Esophagus squamous epithelium (tissue), 5 donors: Measurements from ENCODE around the gene PRSS2. TPM values are rescaled to one million over a fixed set of nuclear protein-coding genes. Genes with fewer than 3 reads are reported as not detected.

ENCODE experiments used
- DNase-seq: peaks from one replicate; lab custom pipeline; 2025; lab: John Stamatoyannopoulos, UW
- H3K27ac ChIP-seq, 4 donors: fragments of 200-600 bp; sonication (generic); one replicate each; pipeline ENCODE4 v1.5.1; 2016 to 2019; ENCODE audit warnings: mild to moderate bottlenecking in 1 of 4
- H3K27me3 ChIP-seq, 4 donors: fragments of 200-600 bp; sonication (generic); 1 replicate in 3 of 4; 2 replicates in 1 of 4; pipeline versions ENCODE4 v1.5.1 to v1.6.0; 2017 to 2021; ENCODE audit warnings: antibody characterized with exemption in 1 of 4
- H3K36me3 ChIP-seq, 3 donors: fragments of 200-600 bp; sonication (generic); one replicate each; pipeline ENCODE4 v1.5.1; 2016 to 2019
- H3K4me1 ChIP-seq, 3 donors: fragments of 200-600 bp; sonication (generic); one replicate each; pipeline ENCODE4 v1.5.1; 2017 to 2019
- H3K4me3 ChIP-seq, 4 donors: fragments of 200-600 bp; sonication (generic); 1 replicate in 3 of 4; 2 replicates in 1 of 4; pipeline ENCODE4 v1.5.1; 2016 to 2019; ENCODE audit warnings: mild to moderate bottlenecking in 2 of 4, moderate library complexity in 1 of 4
- H3K9me3 ChIP-seq, 3 donors: fragments of 200-600 bp; sonication (generic); one replicate each; pipeline ENCODE4 v1.5.1; 2016 to 2019
- CTCF ChIP-seq, 6 experiments: fragments of 450-650 bp in 4 of 6; fragments of 200-600 bp in 2 of 6; sonication (generic) in 2 of 6; IDR thresholded peaks; one replicate each; pipeline ENCODE4 v1.5.1; 2016 to 2019; ENCODE audit warnings: antibody characterized with exemption in 6 of 6, mild to moderate bottlenecking in 4 of 6, moderate library complexity in 4 of 6
- POLR2A ChIP-seq, 4 donors: fragments of 450-650 bp; IDR thresholded peaks; one replicate each; pipeline ENCODE4 v1.6.1; 2017; ENCODE audit warnings: antibody characterized with exemption in 4 of 4, mild to moderate bottlenecking in 4 of 4, moderate library complexity in 3 of 4
- WGBS, 2 donors: methylation state at CpG; one replicate each; pipeline ENCODE4 v1.1.5; 2018; 5-methylcytosine and 5-hydroxymethylcytosine counted together
- intact Hi-C: fragments of 100-400 bp; cut with DNase I; formaldehyde crosslinking; loops from one replicate; pipeline ENCODE4 v1.15.0; 2022
- total RNA-seq, 4 donors: library from RNA; depleted of rRNA; stranded (reverse); fragments of >200 nt; gene quantifications; one replicate each; pipeline ENCODE4 v1.1.0, GENCODE V29; 2016
- donor health status: DM: yes; HTN: yes; CAD: no.

PRSS2 gene
- total RNA-seq, 4 donors from 2014 or later, result not detected

GRCh38 chr7:142777318-142777717 is 6.5 kb downstream of the PRSS2 start:
- Histone ChIP-seq H3K4me1 (no peaks in the 10 kb centered on the region), H3K27ac (no peak overlapping the region), H3K9me3 (no peaks in the 10 kb centered on the region), H3K36me3 (no peaks in the 10 kb centered on the region), H3K4me3 (no peak overlapping the region), H3K27me3 (peaks cover 0 to under 1% (median 0%) of the 10 kb centered on the region in 4 donors)
- no peak for DNase-seq
- intact Hi-C loops, result no loop called here
- TF ChIP-seq POLR2A (IDR thresholded peaks at IDR 0.05) (no peak), CTCF (IDR thresholded peaks at IDR 0.05) (no peak)
- WGBS, 2 donors, result 81 to 82% methylated on average over 2 of the region's 2 CpGs

DNA sequence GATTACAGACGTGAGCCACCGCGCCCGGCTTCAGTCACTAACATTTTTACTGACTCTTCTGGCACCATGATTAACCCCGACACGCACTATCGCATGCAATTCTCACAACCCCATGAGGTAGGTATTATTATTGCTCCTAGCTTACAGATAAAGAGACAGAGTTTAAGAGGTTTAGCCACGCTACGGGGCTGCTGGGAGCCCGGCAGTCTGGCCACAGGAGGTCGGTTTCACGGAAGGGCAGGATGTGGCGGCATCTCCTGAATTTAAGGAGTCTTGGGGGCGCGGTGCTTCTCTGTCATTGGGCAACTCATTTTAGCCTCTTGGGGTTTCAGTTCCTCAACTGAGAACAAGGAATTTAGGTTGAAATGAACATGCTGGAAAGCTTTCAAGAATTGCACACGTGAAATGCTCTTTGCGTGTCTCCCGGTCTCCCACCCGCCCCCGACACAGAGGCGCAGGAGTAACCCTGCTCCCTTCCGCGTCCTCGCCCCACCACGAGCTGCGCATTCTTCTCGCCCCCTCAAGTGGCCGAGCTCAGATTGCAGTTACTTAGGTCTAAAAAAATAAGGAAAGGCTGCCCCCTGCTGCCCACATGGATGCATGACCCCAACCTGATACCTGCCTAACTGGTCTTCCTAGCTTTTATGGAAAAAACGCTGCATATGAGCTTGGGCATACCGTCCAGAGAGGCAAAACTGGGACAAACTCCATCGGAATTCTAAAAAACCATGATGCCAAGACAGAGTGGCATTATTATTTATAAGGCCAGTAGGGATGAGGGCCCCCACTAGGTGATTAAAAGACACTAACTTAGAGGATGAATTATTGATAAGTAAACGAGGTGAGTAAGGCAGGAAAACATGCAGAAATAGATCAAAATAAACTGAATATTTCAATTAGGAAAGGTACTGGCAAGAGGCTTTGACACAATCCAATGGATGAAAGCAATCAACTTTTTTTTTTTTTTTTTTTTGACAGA is 12.4 kb downstream of the PRSS2 start:
- no peaks in the 10 kb centered on the region for H3K9me3 ChIP-seq
- H3K36me3 ChIP-seq, result no peaks in the 10 kb centered on the region
- H3K27ac ChIP-seq, result no peak overlapping the region
- DNase-seq, result peak; percentile 38
- H3K27me3 ChIP-seq, result peaks cover 0 to 15% (median 0%) of the 10 kb centered on the region in 4 donors
- intact Hi-C loops, result no loop called here
- peak overlapping the region in 3 of 4 donors; percentile 25 to 56 (median 36) for H3K4me3 ChIP-seq
- 4 to 12% methylated on average over 20 to 25 of the region's 32 CpGs for WGBS, 2 donors
- TF ChIP-seq CTCF (IDR thresholded peaks at IDR 0.05) (peak; percentile 84 to 97 (median 95)), POLR2A (IDR thresholded peaks at IDR 0.05) (no peak)
- peaks cover 0 to 9% (median 2%) of the 10 kb centered on the region in 3 donors for H3K4me1 ChIP-seq

DNA sequence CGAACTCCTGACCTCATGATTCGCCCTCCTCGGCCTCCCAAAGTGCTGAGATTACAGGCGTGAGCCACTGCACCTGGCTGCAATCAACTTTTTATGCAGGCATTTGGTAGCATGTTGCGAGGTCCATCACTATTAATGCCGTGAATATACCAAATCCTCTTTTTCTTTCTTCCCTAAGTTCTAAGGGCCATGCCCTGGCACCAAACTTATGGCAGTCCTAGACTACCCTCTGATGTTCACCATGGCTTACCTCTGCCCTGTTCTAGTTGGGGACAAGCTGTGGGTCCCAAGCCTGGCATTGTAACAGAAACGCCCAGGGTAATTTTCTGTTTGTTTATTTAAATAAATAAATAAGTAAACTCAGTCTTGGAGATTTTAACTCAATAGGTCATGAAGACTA is 13.3 kb downstream of the PRSS2 start:
- no peaks in the 10 kb centered on the region for H3K9me3 ChIP-seq
- DNase-seq, result no peak
- no peak overlapping the region for H3K27ac ChIP-seq
- 85 to 87% methylated on average over 6 to 7 of the region's 7 CpGs for WGBS, 2 donors
- H3K4me3 ChIP-seq, result no peak overlapping the region
- peaks cover 0 to 9% (median 2%) of the 10 kb centered on the region in 3 donors for H3K4me1 ChIP-seq
- intact Hi-C loops, result no loop called here
- H3K36me3 ChIP-seq, result no peaks in the 10 kb centered on the region
- peaks cover 0 to 15% (median 0%) of the 10 kb centered on the region in 4 donors for H3K27me3 ChIP-seq
- TF ChIP-seq POLR2A (IDR thresholded peaks at IDR 0.05) (no peak), CTCF (IDR thresholded peaks at IDR 0.05) (no peak)

GRCh38 chr7:142784716-142785115 is 13.9 kb downstream of the PRSS2 start:
- WGBS, 2 donors, result 62 to 73% methylated on average over 8 of the region's 8 CpGs
- Histone ChIP-seq H3K36me3 (no peaks in the 10 kb centered on the region), H3K27ac (no peak overlapping the region), H3K9me3 (no peaks in the 10 kb centered on the region), H3K4me1 (peaks cover 0 to 9% (median 2%) of the 10 kb centered on the region in 3 donors), H3K27me3 (peaks cover 0 to 19% (median 0%) of the 10 kb centered on the region in 4 donors), H3K4me3 (no peak overlapping the region)
- intact Hi-C loops, result no loop called here
- TF ChIP-seq CTCF (IDR thresholded peaks at IDR 0.05) (no peak), POLR2A (IDR thresholded peaks at IDR 0.05) (no peak)
- no peak for DNase-seq

DNA sequence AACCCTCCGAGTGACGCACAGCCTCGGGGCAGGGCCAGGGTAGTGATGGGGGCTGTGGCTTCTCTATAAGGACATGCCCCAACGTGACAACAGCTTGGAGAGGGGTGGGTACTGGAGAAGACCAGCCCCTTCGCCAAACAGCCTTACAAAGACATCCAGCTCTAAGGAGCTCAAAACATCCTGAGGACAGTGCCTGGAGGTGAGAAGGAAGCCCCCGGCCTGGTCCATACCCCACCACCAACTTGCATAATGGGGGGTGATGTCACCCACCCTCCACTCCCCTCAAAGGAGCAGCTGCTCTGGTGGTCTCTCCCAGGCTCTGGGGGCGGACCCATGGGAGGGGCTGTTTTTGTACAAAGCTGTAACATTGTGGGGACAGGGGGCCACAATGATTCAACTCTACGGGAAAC is 15.1 kb downstream of the PRSS2 start:
- Histone ChIP-seq H3K27me3 (peaks cover 0 to 23% (median 0%) of the 10 kb centered on the region in 4 donors), H3K36me3 (no peaks in the 10 kb centered on the region), H3K9me3 (no peaks in the 10 kb centered on the region), H3K4me3 (no peak overlapping the region), H3K27ac (no peak overlapping the region), H3K4me1 (peaks cover 0 to 9% (median 2%) of the 10 kb centered on the region in 3 donors)
- intact Hi-C loops, result no loop called here
- 63 to 87% methylated on average over 5 to 6 of the region's 8 CpGs for WGBS, 2 donors
- DNase-seq, result no peak
- TF ChIP-seq POLR2A (IDR thresholded peaks at IDR 0.05), result peak in 1 of 4 donors; percentile 51
- TF ChIP-seq CTCF (IDR thresholded peaks at IDR 0.05), result no peak
